Endodermal cell (in vitro differentiated cells): ENCODE results near the gene PVALEF. TPM values are rescaled to one million over a fixed set of nuclear protein-coding genes. Genes with fewer than 3 reads are reported as not detected.

Experiments
- DNase-seq: peaks from one replicate; pipeline ENCODE4 v3.0.0-alpha.2; 2017
- H3K27ac ChIP-seq: 2 replicates; pipeline ENCODE4 v1.5.1; 2013; ENCODE audit warnings: mild to moderate bottlenecking, low read depth, low read length, moderate library complexity
- H3K27me3 ChIP-seq: 2 replicates; pipeline ENCODE4 v1.6.1; 2013; ENCODE audit warnings: mild to moderate bottlenecking, low read length, moderate library complexity; ENCODE audit not compliant: insufficient read depth, control insufficient read depth, poor library complexity, severe bottlenecking
- H3K36me3 ChIP-seq: 2 replicates; pipeline ENCODE4 v1.7.0; 2013; ENCODE audit warnings: mild to moderate bottlenecking, low read length, moderate library complexity; ENCODE audit not compliant: control insufficient read depth, insufficient read depth
- H3K4me1 ChIP-seq: one replicate; pipeline ENCODE4 v1.7.0; 2013; ENCODE audit warnings: low read length; ENCODE audit not compliant: control insufficient read depth, insufficient read depth
- H3K4me3 ChIP-seq: 2 replicates; pipeline ENCODE4 v1.5.1; 2013; ENCODE audit warnings: mild to moderate bottlenecking, low read length, moderate library complexity
- H3K9ac ChIP-seq: 2 replicates; pipeline ENCODE4 v1.6.1; 2013; ENCODE audit warnings: mild to moderate bottlenecking, low read length, moderate library complexity; ENCODE audit not compliant: poor library complexity, severe bottlenecking; ENCODE audit errors: extremely low read depth
- H3K9me3 ChIP-seq: 2 replicates; pipeline ENCODE4 v1.6.1; 2013; ENCODE audit warnings: mild to moderate bottlenecking, low read length, moderate library complexity; ENCODE audit not compliant: control insufficient read depth
- H3K27ac Mint-ChIP-seq: 2 replicates; pipeline ENCODE4 v1.8.0; 2020; ENCODE audit warnings: mixed read lengths
- H3K27me3 Mint-ChIP-seq: 2 replicates; pipeline ENCODE4 v1.8.0; 2021; ENCODE audit warnings: mild to moderate bottlenecking, mixed read lengths; ENCODE audit not compliant: insufficient read depth
- H3K36me3 Mint-ChIP-seq: 2 replicates; pipeline ENCODE4 v1.8.0; 2020; ENCODE audit warnings: low read depth, mixed read lengths
- H3K4me1 Mint-ChIP-seq: 2 replicates; pipeline ENCODE4 v1.8.0; 2020; ENCODE audit warnings: mixed read lengths
- H3K4me3 Mint-ChIP-seq: 2 replicates; pipeline ENCODE4 v1.8.0; 2020; ENCODE audit warnings: mild to moderate bottlenecking, moderate library complexity, mixed read lengths
- H3K9me3 Mint-ChIP-seq: 2 replicates; pipeline ENCODE4 v1.8.0; 2020; ENCODE audit warnings: mild to moderate bottlenecking, mixed read lengths
- CTCF ChIP-seq: fragments of 200-600 bp; sonication (generic); conservative IDR thresholded peaks from 2 replicates; pipeline ENCODE4 v1.5.0; 2021; ENCODE audit warnings: antibody characterized with exemption, mild to moderate bottlenecking
- WGBS, 2 experiments: methylation state at CpG; one replicate each; pipeline versions ENCODE4 v1.1.5 to v1.1.7; 2013; ENCODE audit warnings: missing lambda C conversion rate in 2 of 2, mixed read lengths in 1 of 2; ENCODE audit not compliant: insufficient coverage in 1 of 2, insufficient read length in 1 of 2; 5-methylcytosine and 5-hydroxymethylcytosine counted together
- total RNA-seq, 2 donors: library from RNA; stranded (reverse); fragmentation: NEBNext Ultra II Directional in 1 of 2; extraction: Animal tissue kit (Norgen Biotek cat#: 25700) in 1 of 2; gene quantifications; 2 replicates in 1 of 2; 3 replicates in 1 of 2; pipeline ENCODE4 v1.2.1, GENCODE V29; 2021

Gene PVALEF
- total RNA-seq, 2 donors from 2014 or later = not detected

GRCh38 chr17:81156866-81157805 is 8.2 kb upstream of the PVALEF start:
- WGBS, 2 experiments = 93 to 97% methylated on average over 22 to 38 of the region's 38 CpGs
- H3K27ac ChIP-seq = no peak overlapping the region
- H3K4me3 ChIP-seq = no peak overlapping the region
- Mint-ChIP-seq H3K4me1 (no peaks in the 10 kb centered on the region), H3K36me3 (no peaks in the 10 kb centered on the region), H3K4me3 (no peak overlapping the region), H3K9me3 (no peaks in the 10 kb centered on the region), H3K27me3 (no peaks in the 10 kb centered on the region), H3K27ac (peak overlapping the region; percentile 48)
- DNase-seq = no peak
- H3K36me3 ChIP-seq = no peaks in the 10 kb centered on the region
- no peaks in the 10 kb centered on the region for H3K4me1 ChIP-seq
- TF ChIP-seq CTCF = no peak
- no peaks in the 10 kb centered on the region for H3K9me3 ChIP-seq
- no peak overlapping the region for H3K9ac ChIP-seq
- H3K27me3 ChIP-seq = no peaks in the 10 kb centered on the region

- Mint-ChIP-seq H3K9me3 (no peaks in the 10 kb centered on the region), H3K27ac (no peak overlapping the region), H3K4me1 (no peaks in the 10 kb centered on the region), H3K27me3 (no peaks in the 10 kb centered on the region), H3K36me3 (no peaks in the 10 kb centered on the region), H3K4me3 (no peak overlapping the region)
- Histone ChIP-seq H3K4me3 (no peak overlapping the region), H3K9me3 (no peaks in the 10 kb centered on the region), H3K27ac (no peak overlapping the region), H3K9ac (no peak overlapping the region), H3K36me3 (no peaks in the 10 kb centered on the region), H3K4me1 (no peaks in the 10 kb centered on the region), H3K27me3 (no peaks in the 10 kb centered on the region)
- DNase-seq = no peak
- 91% methylated on average over 24 to 39 of the region's 39 CpGs for WGBS, 2 experiments
- TF ChIP-seq CTCF = no peak
Measured at GRCh38 chr17:81157848-81158687, 7.2 kb upstream of the PVALEF start.

GRCh38 chr17:81158688-81159590 is 6.4 kb upstream of the PVALEF start:
- no peak overlapping the region for H3K27ac Mint-ChIP-seq
- H3K9me3 ChIP-seq = no peaks in the 10 kb centered on the region
- H3K4me1 ChIP-seq = no peaks in the 10 kb centered on the region
- H3K4me3 Mint-ChIP-seq = no peak overlapping the region
- H3K4me1 Mint-ChIP-seq = no peaks in the 10 kb centered on the region
- no peak overlapping the region for H3K9ac ChIP-seq
- 91 to 93% methylated on average over 34 to 43 of the region's 43 CpGs for WGBS, 2 experiments
- no peak overlapping the region for H3K27ac ChIP-seq
- no peaks in the 10 kb centered on the region for H3K36me3 ChIP-seq
- no peak overlapping the region for H3K4me3 ChIP-seq
- no peaks in the 10 kb centered on the region for H3K9me3 Mint-ChIP-seq
- H3K27me3 ChIP-seq = no peaks in the 10 kb centered on the region
- DNase-seq = no peak
- H3K27me3 Mint-ChIP-seq = no peaks in the 10 kb centered on the region
- no peak for TF ChIP-seq CTCF
- no peaks in the 10 kb centered on the region for H3K36me3 Mint-ChIP-seq
